ENCODE data around the gene MAPK1. TPM values are rescaled to one million over a fixed set of nuclear protein-coding genes. Genes with fewer than 3 reads are reported as not detected.
"Not testable (repeated sequence)": the region's sequence is repeated elsewhere in the genome, so short reads cannot be mapped to it uniquely, and the experiment has no call there.

Gene MAPK1
- polyA plus RNA-seq, 1 donor = 142 TPM

GRCh38 chr22:21819183-21819770, 48.2 kb downstream of the MAPK1 start:
- no peak for DNase-seq

GRCh38 chr22:21818487-21819182, 48.8 kb downstream of the MAPK1 start:
- no peak for DNase-seq

GRCh38 chr22:21817497-21817853, 50.0 kb downstream of the MAPK1 start:
- not testable (repeated sequence) for DNase-seq

GRCh38 chr22:21816787-21817496, 50.5 kb downstream of the MAPK1 start:
- DNase-seq = peak; percentile 72

GRCh38 chr22:21816472-21816786, 51.0 kb downstream of the MAPK1 start:
- no peak for DNase-seq

DNA sequence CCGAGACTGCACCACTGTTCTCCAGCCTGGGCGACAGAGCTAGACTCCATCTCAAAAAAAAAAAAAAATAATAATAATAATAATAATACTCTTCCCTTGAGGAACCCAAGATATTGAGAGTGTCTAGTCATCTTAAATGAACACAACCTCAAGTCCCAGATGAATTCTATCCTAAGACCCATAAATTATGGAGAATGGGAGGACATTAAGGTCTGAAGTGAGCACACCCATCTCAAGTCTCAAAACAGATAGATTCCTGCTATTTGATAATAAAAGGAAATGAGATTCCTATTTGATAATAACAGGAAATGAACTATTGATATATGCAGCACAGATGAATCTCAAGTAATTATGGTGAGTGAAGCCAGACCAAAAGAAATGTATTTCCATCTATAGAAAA, 51.5 kb downstream of the MAPK1 start:
- DNase-seq = no peak

- no peak for DNase-seq
Observed at GRCh38 chr22:21815357-21815756, 52.1 kb downstream of the MAPK1 start.

GRCh38 chr22:21811982-21812381, 55.5 kb downstream of the MAPK1 start:
- DNase-seq = no peak

GRCh38 chr22:21807544-21808529, 59.6 kb downstream of the MAPK1 start:
- DNase-seq = no peak

DNA sequence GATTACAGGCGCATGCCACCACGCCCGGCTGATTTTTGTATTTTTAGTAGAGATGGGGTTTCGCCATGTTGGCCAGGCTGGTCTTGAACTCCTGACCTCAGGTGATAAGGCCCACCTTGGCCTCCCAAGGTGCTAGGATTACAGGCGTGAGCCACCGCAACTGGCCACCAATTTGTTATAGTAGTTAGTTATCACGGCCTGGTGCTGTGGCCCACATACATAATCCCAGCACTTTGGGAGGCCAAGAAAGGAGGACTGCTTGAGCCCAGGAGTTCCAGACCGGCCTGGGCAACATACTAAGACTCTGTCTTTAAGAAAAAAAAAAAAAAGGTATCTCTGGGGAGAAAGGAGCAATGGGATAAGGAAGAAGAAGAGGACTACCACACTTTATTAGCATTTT, 62.1 kb downstream of the MAPK1 start:
- DNase-seq = not testable (repeated sequence)

GRCh38 chr22:21803811-21804249, 63.6 kb downstream of the MAPK1 start:
- no peak for DNase-seq

- no peak for DNase-seq
Observed at GRCh38 chr22:21802673-21803072, 64.8 kb downstream of the MAPK1 start.

- no peak for DNase-seq
Observed at GRCh38 chr22:21802056-21802455, 65.4 kb downstream of the MAPK1 start.

- DNase-seq = not testable (repeated sequence)
Observed at GRCh38 chr22:21801304-21801644, 66.2 kb downstream of the MAPK1 start.

DNA sequence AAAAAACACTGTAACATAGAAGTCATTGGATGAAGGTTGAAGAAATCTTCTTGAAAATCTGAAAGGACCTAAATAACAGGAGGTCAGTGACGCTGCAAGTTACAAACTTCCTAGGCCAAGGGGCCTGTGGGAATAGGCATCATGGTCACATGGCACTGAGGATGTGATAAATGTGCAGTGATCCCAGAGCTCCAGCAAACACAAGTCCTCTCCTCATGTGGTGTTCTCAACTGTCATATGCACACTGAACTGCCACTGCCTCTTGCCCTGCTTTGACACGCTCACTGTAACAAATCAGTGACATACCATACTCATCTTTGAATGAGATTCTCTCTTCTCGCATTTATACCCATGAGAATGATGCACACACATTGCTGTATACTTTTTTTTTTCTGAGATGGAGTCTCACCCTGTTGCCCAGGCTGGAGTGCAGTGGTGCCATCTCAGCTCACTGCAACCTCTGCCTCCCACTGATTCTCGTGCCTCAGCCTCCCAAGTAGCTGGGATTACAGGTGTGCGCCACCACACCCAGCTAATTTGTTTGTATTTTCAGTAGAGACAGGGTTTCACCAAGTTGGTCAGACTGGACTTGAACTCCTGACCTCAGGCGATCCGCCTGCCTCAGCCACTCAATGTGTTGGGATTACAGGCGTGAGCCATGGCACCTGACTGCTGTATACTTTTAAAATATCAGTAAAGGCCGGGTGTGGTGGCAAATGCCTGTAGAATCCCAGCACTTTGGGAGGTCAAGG, 66.7 kb downstream of the MAPK1 start:
- DNase-seq = no peak

DNA sequence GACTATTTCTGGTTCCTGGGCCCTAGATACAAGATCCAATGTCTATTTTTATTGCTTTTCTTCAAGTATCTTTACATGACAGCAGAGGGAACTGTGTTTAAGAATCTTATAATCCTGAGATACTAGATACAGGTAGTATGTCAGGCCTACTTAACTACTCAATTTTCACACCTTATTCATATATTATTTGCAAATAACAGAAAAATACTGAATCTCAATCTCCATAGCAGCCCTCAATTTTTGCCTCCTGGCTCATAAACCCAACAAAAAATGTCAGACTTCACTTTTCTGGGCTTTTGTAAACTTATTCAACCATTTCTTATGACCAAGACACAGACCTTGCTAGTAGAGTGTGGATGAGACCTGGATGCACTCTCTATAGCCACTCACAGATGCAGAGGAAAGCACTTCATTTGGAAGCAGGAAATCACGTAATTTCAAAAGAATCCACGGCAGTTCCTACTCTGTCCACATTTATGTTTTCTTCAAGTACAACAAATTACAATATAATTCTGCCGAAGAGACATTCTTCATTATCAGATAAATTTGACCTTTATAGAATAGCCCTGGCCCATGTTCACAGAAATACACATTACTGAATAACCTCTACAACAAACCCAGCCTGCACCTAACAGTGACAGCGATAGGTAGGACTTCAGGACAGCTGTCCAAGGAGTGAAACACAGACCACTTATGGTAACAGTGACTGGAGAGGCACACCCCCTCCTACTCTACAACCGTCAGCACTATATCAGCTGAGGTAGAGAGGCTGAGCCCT, 69.8 kb downstream of the MAPK1 start:
- no peak for DNase-seq

DNA sequence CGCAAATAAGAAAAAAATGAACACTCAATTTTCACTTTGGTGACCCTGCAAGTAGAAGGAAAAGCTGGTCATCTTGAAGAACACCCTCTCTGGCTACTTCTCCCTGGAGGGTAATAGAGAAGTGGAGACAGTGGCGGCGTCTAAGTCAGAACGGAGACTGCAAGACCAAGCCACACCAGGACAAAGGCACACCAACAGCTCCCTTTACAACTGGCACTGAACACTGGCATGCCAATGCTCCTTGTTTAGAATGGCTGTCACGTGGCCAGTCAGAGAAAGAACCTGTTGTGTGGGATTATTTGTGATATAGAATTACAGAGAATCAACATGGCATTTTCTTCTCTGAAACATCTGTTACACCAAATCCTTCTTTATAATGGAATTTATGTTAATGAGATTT, 70.6 kb downstream of the MAPK1 start:
- no peak for DNase-seq

GRCh38 chr22:21796231-21796630, 71.2 kb downstream of the MAPK1 start:
- DNase-seq = no peak

- DNase-seq = not testable (repeated sequence)
Observed at GRCh38 chr22:21793716-21794115, 73.7 kb downstream of the MAPK1 start.

DNA sequence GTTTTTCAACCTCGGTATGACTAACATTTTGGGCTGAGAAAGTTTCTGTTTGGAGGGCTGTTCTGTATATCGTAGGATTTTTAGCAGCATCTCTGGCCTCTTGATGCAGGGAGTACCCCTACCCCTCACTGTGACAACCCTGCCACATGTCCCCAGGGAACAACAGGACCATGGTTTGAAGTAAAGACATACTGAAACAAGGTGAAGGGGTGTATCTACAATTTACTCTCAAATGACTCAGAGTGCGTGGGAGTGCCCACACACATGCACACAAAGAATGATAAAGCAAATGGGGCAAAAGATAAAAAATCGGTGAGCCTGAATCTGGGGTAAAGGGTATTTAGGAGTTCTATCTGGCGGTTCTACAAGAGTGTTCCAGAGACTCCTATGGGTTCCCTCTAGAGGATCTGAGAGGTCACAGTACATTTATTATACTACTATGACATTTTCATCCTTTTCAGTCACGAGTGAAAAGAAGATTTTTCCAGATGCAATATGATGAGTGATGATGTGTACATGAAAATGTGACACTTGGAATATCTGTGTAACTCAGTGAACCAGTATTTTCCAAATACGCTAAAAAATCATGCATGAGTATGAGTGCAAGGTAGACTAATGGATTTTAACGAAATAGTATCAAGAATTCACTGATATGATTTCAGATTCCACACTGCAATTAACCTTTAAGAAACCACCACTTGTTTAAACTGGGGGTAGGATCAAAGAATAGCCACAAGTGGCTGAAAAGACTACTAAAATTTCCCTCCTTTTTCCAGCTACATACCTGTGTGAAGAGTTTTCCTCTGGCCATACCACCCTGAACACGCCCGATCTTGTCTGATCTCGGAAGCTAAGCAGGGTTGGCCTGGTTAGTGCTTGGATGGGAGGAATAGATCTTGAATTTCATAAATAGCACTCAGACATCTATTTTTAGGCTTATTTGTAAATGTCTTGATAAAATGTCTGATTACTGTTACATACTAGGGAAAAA, 75.5 kb downstream of the MAPK1 start:
- DNase-seq = no peak

Data from left kidney (tissue), 2 donors.